Natural killer cell (primary cell): ENCODE results near the gene FAM110C. TPM values are rescaled to one million over a fixed set of nuclear protein-coding genes. Genes with fewer than 3 reads are reported as not detected.
"Not testable (repeated sequence)": the region's sequence is repeated elsewhere in the genome, so short reads cannot be mapped to it uniquely, and the experiment has no call there.

Experiments
- ATAC-seq, 3 donors: fragments of 150-1000 bp in 2 of 3; fragments of 200-7000 bp in 1 of 3; cut with Tn5 transposase; 1 replicate in 1 of 3; 2 replicates in 2 of 3; pipeline ENCODE4 v1.10.0; 2021; ENCODE audit warnings: mild to moderate bottlenecking in 2 of 3, moderate library complexity in 2 of 3
- DNase-seq, 2 donors: peaks; one replicate each; pipeline versions ENCODE4 v3.0.0 to v3.0.0-alpha.2; 2013 to 2021; ENCODE audit warnings: mixed read lengths in 1 of 2
- H3K27ac ChIP-seq: one replicate; pipeline ENCODE4 v1.5.1; 2013; ENCODE audit warnings: mild to moderate bottlenecking, low read length
- H3K27me3 ChIP-seq: one replicate; pipeline ENCODE4 v1.6.1; 2013; ENCODE audit warnings: low read length; ENCODE audit not compliant: control insufficient read depth, insufficient read depth
- H3K36me3 ChIP-seq: one replicate; pipeline ENCODE4 v1.6.1; 2013; ENCODE audit warnings: low read length; ENCODE audit not compliant: control insufficient read depth, insufficient read depth
- H3K4me1 ChIP-seq: one replicate; pipeline ENCODE4 v1.6.1; 2013; ENCODE audit warnings: low read length; ENCODE audit not compliant: control insufficient read depth, insufficient read depth
- H3K4me3 ChIP-seq: one replicate; pipeline ENCODE4 v1.5.1; 2013; ENCODE audit warnings: low read length
- H3K9me3 ChIP-seq: one replicate; pipeline ENCODE4 v1.6.1; 2013; ENCODE audit warnings: low read length; ENCODE audit not compliant: control insufficient read depth, insufficient read depth
- H3K27ac Mint-ChIP-seq, 2 donors: one replicate each; pipeline ENCODE4 v1.8.0; 2022; ENCODE audit warnings: mild to moderate bottlenecking in 2 of 2, mixed read lengths in 2 of 2, moderate library complexity in 1 of 2
- H3K27me3 Mint-ChIP-seq, 2 donors: one replicate each; pipeline ENCODE4 v1.8.0; 2022; ENCODE audit warnings: low read depth in 2 of 2, mixed read lengths in 2 of 2
- H3K36me3 Mint-ChIP-seq: one replicate; pipeline ENCODE4 v1.8.0; 2022; ENCODE audit warnings: mixed read lengths
- H3K4me1 Mint-ChIP-seq, 2 donors: one replicate each; pipeline ENCODE4 v1.8.0; 2022; ENCODE audit warnings: mixed read lengths in 2 of 2
- H3K4me3 Mint-ChIP-seq: one replicate; pipeline ENCODE4 v1.8.0; 2022; ENCODE audit warnings: mild to moderate bottlenecking, moderate library complexity, mixed read lengths
- H3K9me3 Mint-ChIP-seq, 2 donors: one replicate each; pipeline ENCODE4 v1.8.0; 2022; ENCODE audit warnings: mixed read lengths in 2 of 2
- CTCF ChIP-seq: fragments of 200-600 bp; IDR thresholded peaks from one replicate; pipeline ENCODE4 v1.8.0; 2022; ENCODE audit warnings: antibody characterized with exemption
- WGBS: methylation state at CpG from one replicate; pipeline ENCODE4 v1.1.7; 2013; ENCODE audit warnings: missing lambda C conversion rate; ENCODE audit not compliant: insufficient coverage; 5-methylcytosine and 5-hydroxymethylcytosine counted together
- intact Hi-C: fragments of 100-400 bp; cut with micrococcal nuclease; formaldehyde crosslinking; loops from one replicate; pipeline ENCODE4 v1.14.2; 2022
- total RNA-seq, 4 donors: library from RNA; stranded (reverse); fragments of 120-200 nt in 1 of 4; gene quantifications; one replicate each; pipeline versions ENCODE4 v1.2.3 to v1.2.4, GENCODE V29; 2013 to 2022

The FAM110C gene
- total RNA-seq, 3 donors from 2014 or later (not counting 1 experiment from before 2014, with no cell fraction given): 1.3 to 8.5 (median 3.6) TPM

GRCh38 chr2:18402-19271 lies 27.7 kb downstream of the FAM110C start:
- Mint-ChIP-seq H3K4me1 (peaks cover 33 to 40% of the 10 kb centered on the region in 2 donors), H3K9me3 (no peaks in the 10 kb centered on the region), H3K36me3 (no peaks in the 10 kb centered on the region), H3K27ac (peak overlapping the region in 1 of 2 donors; percentile 27), H3K27me3 (peaks cover 10 to 17% of the 10 kb centered on the region in 2 donors), H3K4me3 (no peak overlapping the region)
- ATAC-seq (peak; percentile 53 to 59 (median 56)), DNase-seq (peak in 1 of 2 donors; percentile 36)
- no peaks in the 10 kb centered on the region for H3K27me3 ChIP-seq
- no peaks in the 10 kb centered on the region for H3K36me3 ChIP-seq
- peak; percentile 61 for TF ChIP-seq CTCF
- no peaks in the 10 kb centered on the region for H3K9me3 ChIP-seq
- WGBS: 65% methylated on average over 14 of the region's 14 CpGs
- no peak overlapping the region for H3K27ac ChIP-seq
- H3K4me3 ChIP-seq: no peak overlapping the region
- intact Hi-C loops: no loop called here
- H3K4me1 ChIP-seq: peaks cover 17% of the 10 kb centered on the region

GRCh38 chr2:15916-16315 lies 30.4 kb downstream of the FAM110C start:
- WGBS: 83% methylated on average over 2 of the region's 2 CpGs
- not testable (repeated sequence) for H3K27ac Mint-ChIP-seq

GRCh38 chr2:11248-11941 lies 34.9 kb downstream of the FAM110C start:
- Histone ChIP-seq H3K36me3 (no peaks in the 10 kb centered on the region), H3K27me3 (no peaks in the 10 kb centered on the region), H3K4me3 (no peak overlapping the region), H3K27ac (no peak overlapping the region), H3K4me1 (no peaks in the 10 kb centered on the region), H3K9me3 (no peaks in the 10 kb centered on the region)
- TF ChIP-seq CTCF: peak; percentile 73
- Mint-ChIP-seq H3K27ac (no peak overlapping the region), H3K4me1 (peaks cover 6 to 9% of the 10 kb centered on the region in 2 donors), H3K36me3 (no peaks in the 10 kb centered on the region), H3K27me3 (peaks cover 10 to 17% of the 10 kb centered on the region in 2 donors), H3K9me3 (no peaks in the 10 kb centered on the region), H3K4me3 (no peak overlapping the region)
- WGBS: 67% methylated on average over 54 of the region's 54 CpGs
- ATAC-seq (peak; percentile 50 to 90 (median 81)), DNase-seq (peak; percentile 63 to 76)
- intact Hi-C loops: no loop called here

More at GRCh38 chr2:15916-16315, 30.4 kb downstream of the FAM110C start:
- H3K9me3 ChIP-seq, H3K36me3 Mint-ChIP-seq, intact Hi-C loops, H3K27me3 ChIP-seq, H3K9me3 Mint-ChIP-seq, H3K27ac ChIP-seq, H3K4me3 Mint-ChIP-seq, H3K36me3 ChIP-seq, H3K4me3 ChIP-seq, DNase-seq, ATAC-seq: not testable (repeated sequence)
- H3K4me1 ChIP-seq: peaks cover 11% of the 10 kb centered on the region
- Mint-ChIP-seq H3K4me1 (peaks cover 16 to 18% of the 10 kb centered on the region in 2 donors), H3K27me3 (peaks cover 10 to 17% of the 10 kb centered on the region in 2 donors)
